A549 (cell line): ENCODE measurements around the gene PRSS8. TPM values are rescaled to one million over a fixed set of nuclear protein-coding genes. Genes with fewer than 3 reads are reported as not detected.

Experiments used
- ATAC-seq, 2 experiments: fragments of 200-7000 bp in 1 of 2; fragments of >200 bp in 1 of 2; cut with Nextera tagmentation in 1 of 2; cut with Tn5 transposase in 1 of 2; 3 replicates each; pipeline versions ENCODE4 v1.8.0 to v1.9.1; 2018 to 2020; ENCODE audit warnings: mild to moderate bottlenecking in 1 of 2, moderate library complexity in 1 of 2
- CTCF ChIA-PET: fragments of 300-600 bp; sonication (Branson Sonifier 250); formaldehyde crosslinking; extraction: SDS; loops from one replicate; lab custom pipeline; 2021; ENCODE audit warnings: antibody characterized with exemption, inconsistent platforms; lab: Yijun Ruan, JAX
- POLR2A ChIA-PET: fragments of 350-600 bp; formaldehyde crosslinking; extraction: SDS; loops from one replicate; lab custom pipeline; 2021; ENCODE audit warnings: antibody characterized with exemption, inconsistent platforms; lab: Yijun Ruan, JAX
- DNase-seq, 2 experiments: peaks; one replicate each; pipeline versions ENCODE4 v3.0.0 to v3.0.0-alpha.2; 2011 to 2016; ENCODE audit warnings: low read depth in 1 of 2, low spot score in 1 of 2
- FAIRE-seq: peaks from 2 replicates; lab custom pipeline; 2011; peaks lifted over from hg19 to GRCh38; lab: Jason Lieb, UNC
- H3K27ac ChIP-seq, 2 experiments: fragments of >200 bp; sonication (Bioruptor Twin); formaldehyde crosslinking; 3 replicates each; pipeline ENCODE4 v1.5.1; 2016 to 2017
- H3K4me1 ChIP-seq: fragments of >200 bp; sonication (Bioruptor Twin); formaldehyde crosslinking; 3 replicates; pipeline ENCODE4 v1.6.1; 2016
- H3K4me2 ChIP-seq: fragments of >200 bp; sonication (Bioruptor Twin); formaldehyde crosslinking; 3 replicates; pipeline ENCODE4 v1.6.1; 2016
- H3K4me3 ChIP-seq: fragments of >200 bp; sonication (Bioruptor Twin); formaldehyde crosslinking; 3 replicates; pipeline ENCODE4 v1.5.1; 2016
- H3K9me3 ChIP-seq: fragments of >200 bp; sonication (Bioruptor Twin); formaldehyde crosslinking; 3 replicates; pipeline ENCODE4 v1.6.1; 2016
- CEBPB ChIP-seq, 2 experiments: fragments of >200 bp in 1 of 2; sonication (Bioruptor Twin) in 1 of 2; formaldehyde crosslinking in 1 of 2; IDR thresholded peaks; 2 replicates each; pipeline ENCODE4 v1.6.1; 2012 to 2016
- CHD2 ChIP-seq: fragments of 150-350 bp; IDR thresholded peaks from 2 replicates; pipeline ENCODE4 v1.6.1; 2014; ENCODE audit warnings: low read length; ENCODE audit not compliant: partially characterized antibody
- EHF ChIP-seq: fragments of 250-450 bp; sonication (Bioruptor Pico); IDR thresholded peaks from 2 replicates; pipeline ENCODE4 v1.5.0; 2020; ENCODE audit warnings: mild to moderate bottlenecking
- EHMT2 ChIP-seq: fragments of 200-600 bp; sonication (generic); IDR thresholded peaks from 2 replicates; pipeline ENCODE4 v1.6.1; 2016; ENCODE audit warnings: antibody characterized with exemption, low read depth, mild to moderate bottlenecking, moderate library complexity
- HEYL ChIP-seq: fragments of 250-450 bp; sonication (Bioruptor Pico); IDR thresholded peaks from 2 replicates; pipeline ENCODE4 v1.8.0; 2021; ENCODE audit warnings: mild to moderate bottlenecking, moderate library complexity
- JUNB ChIP-seq: fragments of >200 bp; sonication (Bioruptor Twin); formaldehyde crosslinking; IDR thresholded peaks from 2 replicates; pipeline ENCODE4 v1.6.1; 2016
- KDM1A ChIP-seq: fragments of 200-600 bp; sonication (generic); IDR thresholded peaks from 2 replicates; pipeline ENCODE4 v1.6.1; 2016; ENCODE audit warnings: low read depth, mild to moderate bottlenecking
- MAFK ChIP-seq: fragments of 450-650 bp; IDR thresholded peaks from 2 replicates; pipeline ENCODE4 v1.6.1; 2014; ENCODE audit not compliant: partially characterized antibody
- MAZ ChIP-seq: fragments of 150-350 bp; IDR thresholded peaks from 2 replicates; pipeline ENCODE4 v1.6.1; 2014; ENCODE audit warnings: antibody characterized with exemption, low read depth, low read length, borderline replicate concordance
- NPAS2 ChIP-seq: fragments of 250-450 bp; sonication (Bioruptor Pico); IDR thresholded peaks from 2 replicates; pipeline ENCODE4 v1.8.0; 2022; ENCODE audit warnings: mild to moderate bottlenecking, moderate library complexity, borderline replicate concordance
- RAD21 ChIP-seq, 2 experiments: fragments of >200 bp in 1 of 2; sonication (Bioruptor Twin) in 1 of 2; formaldehyde crosslinking in 1 of 2; IDR thresholded peaks in 1 of 2; conservative IDR thresholded peaks in 1 of 2; 2 replicates in 1 of 2; 3 replicates in 1 of 2; pipeline ENCODE4 v1.6.1; 2012 to 2018; ENCODE audit warnings: inconsistent platforms in 1 of 2
- RFX5 ChIP-seq: fragments of 450-650 bp; IDR thresholded peaks from 2 replicates; pipeline ENCODE4 v1.7.1; 2014; ENCODE audit warnings: antibody characterized with exemption, mild to moderate bottlenecking, moderate library complexity
- TFCP2L1 ChIP-seq: fragments of 250-450 bp; sonication (Bioruptor Pico); IDR thresholded peaks from 2 replicates; pipeline ENCODE4 v1.5.0; 2021; ENCODE audit warnings: mild to moderate bottlenecking
- TP53 ChIP-seq: fragments of 250-450 bp; sonication (Bioruptor Pico); IDR thresholded peaks from 2 replicates; pipeline ENCODE4 v1.5.0; 2021; ENCODE audit warnings: mild to moderate bottlenecking, moderate library complexity
- ZFP36 ChIP-seq: fragments of 450-650 bp; IDR thresholded peaks from 2 replicates; pipeline ENCODE4 v1.6.1; 2014; ENCODE audit warnings: borderline replicate concordance; ENCODE audit not compliant: partially characterized antibody
- ZSCAN20 ChIP-seq: fragments of 250-450 bp; sonication (Bioruptor Pico); IDR thresholded peaks from 2 replicates; pipeline ENCODE4 v1.8.0; 2022; ENCODE audit warnings: mild to moderate bottlenecking, moderate library complexity
- WGBS: methylation state at CpG from one replicate; pipeline ENCODE4 v1.1.6; 2017; ENCODE audit errors: missing lambda C conversion rate; 5-methylcytosine and 5-hydroxymethylcytosine counted together
- polyA plus RNA-seq, 4 experiments: library from polyadenylated mRNA; depleted of rRNA in 3 of 4; stranded (reverse); fragments of >200 nt; fragmentation: RNase III in 1 of 4; extraction: RNeasy Plus Mini Kit Qiagen cat#74134 plus additional on column Dnase treatment in 1 of 4; gene quantifications; 2 replicates in 3 of 4; 3 replicates in 1 of 4; pipeline ENCODE4 v1.2.3, GENCODE V29; 2011 to 2017
- TF ChIP-seq, protein P1 (sequence below): fragments of >200 bp; sonication (Bioruptor Twin); formaldehyde crosslinking; IDR thresholded peaks from 3 replicates; pipeline ENCODE4 v1.6.1; 2016
- TF ChIP-seq, protein P2 (sequence below): fragments of 150-350 bp; IDR thresholded peaks from 2 replicates; pipeline ENCODE4 v1.6.1; 2014; ENCODE audit warnings: low read depth, mild to moderate bottlenecking, low read length
- TF ChIP-seq, protein P3 (sequence below): fragments of >200 bp; sonication (Bioruptor Twin); formaldehyde crosslinking; IDR thresholded peaks from 3 replicates; pipeline ENCODE4 v1.5.1; 2016

PRSS8 gene
- polyA plus RNA-seq, 2 of the 4 experiments (the other 2 are of a cell fraction): 0.08 to 0.09 TPM

DNA sequence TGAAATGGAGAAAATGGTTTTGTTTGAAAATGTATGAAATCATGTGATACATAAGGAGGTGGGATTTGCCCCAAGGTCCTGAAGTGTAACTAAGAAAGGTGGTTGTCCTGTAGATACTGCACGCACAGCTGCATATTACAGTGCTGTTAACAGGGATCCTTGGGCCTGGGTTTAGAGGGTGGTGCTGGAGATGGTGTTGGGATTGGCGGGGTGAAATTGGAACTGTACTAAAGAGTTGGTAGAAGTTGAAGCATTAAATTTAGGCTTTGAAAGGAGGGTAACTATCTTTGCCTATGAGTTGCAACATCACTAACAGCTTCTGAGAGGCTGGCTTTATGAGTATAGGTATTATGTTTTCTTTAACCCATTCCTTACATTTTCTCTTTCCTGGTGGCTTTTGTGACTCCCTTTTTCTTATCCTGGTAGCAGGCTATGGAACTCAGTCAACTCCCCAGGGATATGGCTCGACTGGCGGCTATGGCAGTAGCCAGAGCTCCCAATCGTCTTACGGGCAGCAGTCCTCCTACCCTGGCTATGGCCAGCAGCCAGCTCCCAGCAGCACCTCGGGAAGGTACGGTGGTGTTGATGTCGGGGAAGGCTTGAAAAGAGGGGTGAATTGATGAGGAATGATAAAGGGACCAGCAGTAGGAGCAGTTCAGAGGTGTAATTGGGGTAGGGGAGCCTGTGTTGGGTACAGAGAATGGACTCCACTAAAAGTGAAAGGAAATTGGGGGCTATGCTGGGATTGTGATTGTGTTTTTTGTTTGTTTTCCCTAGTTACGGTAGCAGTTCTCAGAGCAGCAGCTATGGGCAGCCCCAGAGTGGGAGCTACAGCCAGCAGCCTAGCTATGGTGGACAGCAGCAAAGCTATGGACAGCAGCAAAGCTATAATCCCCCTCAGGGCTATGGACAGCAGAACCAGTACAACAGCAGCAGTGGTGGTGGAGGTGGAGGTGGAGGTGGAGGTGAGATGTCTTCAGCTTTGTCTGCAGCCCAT is 48.2 kb upstream of the PRSS8 start:
- ChIA-PET CTCF (interaction anchor here (0.6 to 2.3 kb wide), 8 partner anchors 9 to 268 kb away, joined by 3 to 13 read pairs (median 5); partner anchors contain the start of gene HSD3B7), POLR2A (interaction anchor here (0.8 kb wide), 1 partner anchor 12 kb away, joined by 3 read pairs; no protein-coding TSS in a partner anchor)
- 92% methylated on average over 10 of the region's 10 CpGs for WGBS
- no peak overlapping the region for H3K27ac ChIP-seq
- H3K4me2 ChIP-seq: peak overlapping the region; percentile 95
- no peak for ATAC-seq
- no peak for FAIRE-seq
- TF ChIP-seq TFCP2L1 (CRISPR knock-in tag) (no peak), RAD21 (conservative IDR thresholded peaks at IDR 0.05 in 1 of 2, IDR thresholded peaks at IDR 0.05 in 1 of 2) (no peak), KDM1A (no peak), NPAS2 (CRISPR knock-in tag) (no peak), TP53 (CRISPR knock-in tag) (no peak), CEBPB (IDR thresholded peaks at IDR 0.05) (no peak), HEYL (CRISPR knock-in tag) (no peak), CHD2 (no peak), ZFP36 (no peak), MAFK (no peak), EHMT2 (no peak), ZSCAN20 (CRISPR knock-in tag) (no peak)
- H3K9me3 ChIP-seq: no peaks in the 10 kb centered on the region
- DNase-seq: no peak
- H3K4me1 ChIP-seq: peaks cover 32% of the 10 kb centered on the region
- no peak overlapping the region; the same call in 2 of the 3 replicates for H3K4me3 ChIP-seq

DNA sequence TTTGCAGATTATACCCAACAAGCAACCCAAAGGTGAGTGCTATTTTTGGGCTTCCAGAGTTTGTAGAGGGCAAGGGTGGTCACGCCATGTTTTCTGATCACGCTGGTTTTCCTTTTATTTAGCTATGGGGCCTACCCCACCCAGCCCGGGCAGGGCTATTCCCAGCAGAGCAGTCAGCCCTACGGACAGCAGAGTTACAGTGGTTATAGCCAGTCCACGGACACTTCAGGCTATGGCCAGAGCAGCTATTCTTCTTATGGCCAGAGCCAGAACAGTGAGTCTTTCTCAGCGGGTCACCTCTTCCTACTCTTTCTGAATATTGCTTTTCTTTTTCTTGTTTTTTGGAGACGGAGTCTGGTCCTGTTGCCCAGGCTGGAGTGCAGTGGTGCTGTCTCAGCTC is 46.9 kb upstream of the PRSS8 start:
- H3K4me1 ChIP-seq: peaks cover 32% of the 10 kb centered on the region
- no peak for ATAC-seq
- TF ChIP-seq KDM1A (no peak), EHF (CRISPR knock-in tag) (no peak), MAFK (no peak), EHMT2 (no peak), JUNB (no peak), ZFP36 (no peak), MAZ (no peak), CHD2 (no peak), RFX5 (no peak)
- TF ChIP-seq, protein P1, sequence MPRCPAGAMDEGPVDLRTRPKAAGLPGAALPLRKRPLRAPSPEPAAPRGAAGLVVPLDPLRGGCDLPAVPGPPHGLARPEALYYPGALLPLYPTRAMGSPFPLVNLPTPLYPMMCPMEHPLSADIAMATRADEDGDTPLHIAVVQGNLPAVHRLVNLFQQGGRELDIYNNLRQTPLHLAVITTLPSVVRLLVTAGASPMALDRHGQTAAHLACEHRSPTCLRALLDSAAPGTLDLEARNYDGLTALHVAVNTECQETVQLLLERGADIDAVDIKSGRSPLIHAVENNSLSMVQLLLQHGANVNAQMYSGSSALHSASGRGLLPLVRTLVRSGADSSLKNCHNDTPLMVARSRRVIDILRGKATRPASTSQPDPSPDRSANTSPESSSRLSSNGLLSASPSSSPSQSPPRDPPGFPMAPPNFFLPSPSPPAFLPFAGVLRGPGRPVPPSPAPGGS: no peak
- TF ChIP-seq, protein P2, sequence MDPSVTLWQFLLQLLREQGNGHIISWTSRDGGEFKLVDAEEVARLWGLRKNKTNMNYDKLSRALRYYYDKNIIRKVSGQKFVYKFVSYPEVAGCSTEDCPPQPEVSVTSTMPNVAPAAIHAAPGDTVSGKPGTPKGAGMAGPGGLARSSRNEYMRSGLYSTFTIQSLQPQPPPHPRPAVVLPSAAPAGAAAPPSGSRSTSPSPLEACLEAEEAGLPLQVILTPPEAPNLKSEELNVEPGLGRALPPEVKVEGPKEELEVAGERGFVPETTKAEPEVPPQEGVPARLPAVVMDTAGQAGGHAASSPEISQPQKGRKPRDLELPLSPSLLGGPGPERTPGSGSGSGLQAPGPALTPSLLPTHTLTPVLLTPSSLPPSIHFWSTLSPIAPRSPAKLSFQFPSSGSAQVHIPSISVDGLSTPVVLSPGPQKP: no peak
- TF ChIP-seq, protein P3, sequence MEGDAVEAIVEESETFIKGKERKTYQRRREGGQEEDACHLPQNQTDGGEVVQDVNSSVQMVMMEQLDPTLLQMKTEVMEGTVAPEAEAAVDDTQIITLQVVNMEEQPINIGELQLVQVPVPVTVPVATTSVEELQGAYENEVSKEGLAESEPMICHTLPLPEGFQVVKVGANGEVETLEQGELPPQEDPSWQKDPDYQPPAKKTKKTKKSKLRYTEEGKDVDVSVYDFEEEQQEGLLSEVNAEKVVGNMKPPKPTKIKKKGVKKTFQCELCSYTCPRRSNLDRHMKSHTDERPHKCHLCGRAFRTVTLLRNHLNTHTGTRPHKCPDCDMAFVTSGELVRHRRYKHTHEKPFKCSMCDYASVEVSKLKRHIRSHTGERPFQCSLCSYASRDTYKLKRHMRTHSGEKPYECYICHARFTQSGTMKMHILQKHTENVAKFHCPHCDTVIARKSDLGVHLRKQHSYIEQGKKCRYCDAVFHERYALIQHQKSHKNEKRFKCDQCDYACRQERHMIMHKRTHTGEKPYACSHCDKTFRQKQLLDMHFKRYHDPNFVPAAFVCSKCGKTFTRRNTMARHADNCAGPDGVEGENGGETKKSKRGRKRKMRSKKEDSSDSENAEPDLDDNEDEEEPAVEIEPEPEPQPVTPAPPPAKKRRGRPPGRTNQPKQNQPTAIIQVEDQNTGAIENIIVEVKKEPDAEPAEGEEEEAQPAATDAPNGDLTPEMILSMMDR: no peak
- TF ChIP-seq, all 56 proteins: peak for 0
- H3K4me2 ChIP-seq: peak overlapping the region; percentile 95
- peak overlapping the region; percentile 68 for H3K4me3 ChIP-seq
- FAIRE-seq: no peak
- no peak for DNase-seq
- H3K27ac ChIP-seq: peak overlapping the region in 1 of 2 experiments; percentile 97; a peak in 1 of 6 replicates
- WGBS: 37% methylated on average over 7 of the region's 7 CpGs
- CTCF ChIA-PET: interaction anchor here (0.8 to 2.3 kb wide), 4 partner anchors 14 to 229 kb away, joined by 4 to 13 read pairs (median 5); no protein-coding TSS in a partner anchor
- no peaks in the 10 kb centered on the region for H3K9me3 ChIP-seq
- POLR2A ChIA-PET: no interaction called here
